ENCODE data around the gene HES1.

The HES1 gene

DNA sequence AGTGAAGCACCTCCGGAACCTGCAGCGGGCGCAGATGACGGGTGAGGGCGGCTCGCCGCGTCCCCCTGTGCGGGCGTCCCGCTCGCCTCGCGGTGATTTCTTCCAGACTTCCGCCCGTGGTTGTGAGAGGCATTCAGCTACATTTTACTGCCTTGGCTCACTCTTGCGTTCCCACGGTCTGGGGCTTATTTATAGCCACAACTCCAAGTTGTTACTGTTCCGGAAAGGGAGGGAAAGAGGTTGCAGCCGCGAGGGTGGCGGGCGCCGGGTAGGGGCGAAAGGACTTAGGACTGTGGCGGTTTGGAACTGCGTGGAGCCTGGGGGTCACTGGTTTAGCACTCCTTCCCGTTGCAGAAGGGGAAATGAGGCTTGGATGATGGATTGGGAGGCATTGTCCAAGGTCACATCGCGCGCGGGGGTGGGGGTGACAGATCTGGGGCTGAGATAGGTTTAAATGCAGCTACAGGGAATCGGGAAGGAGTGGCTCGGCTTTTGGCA is 1.1 kb downstream of the HES1 start:
- H3K27me3 ChIP-seq (ENCODE audit: low read depth), result no peaks in the 10 kb centered on the region
- no peaks in the 10 kb centered on the region for H3K9me3 ChIP-seq
- in situ Hi-C loops (cut with MboI; ENCODE audit: low sequenced_read_pairs), result loop anchor here (5.0 to 10.0 kb wide), 2 partner anchors 178 to 350 kb away; no protein-coding TSS in a partner anchor
- H3K36me3 ChIP-seq (replicated peaks), result no peaks in the 10 kb centered on the region
- peak; percentile 32 to 63 for DNase-seq (ENCODE audit: low spot score in 2 of 2)
- H3K4me3 ChIP-seq, result peak overlapping the region; percentile 50
- peaks cover 63% of the 10 kb centered on the region for H3K4me1 ChIP-seq

DNA sequence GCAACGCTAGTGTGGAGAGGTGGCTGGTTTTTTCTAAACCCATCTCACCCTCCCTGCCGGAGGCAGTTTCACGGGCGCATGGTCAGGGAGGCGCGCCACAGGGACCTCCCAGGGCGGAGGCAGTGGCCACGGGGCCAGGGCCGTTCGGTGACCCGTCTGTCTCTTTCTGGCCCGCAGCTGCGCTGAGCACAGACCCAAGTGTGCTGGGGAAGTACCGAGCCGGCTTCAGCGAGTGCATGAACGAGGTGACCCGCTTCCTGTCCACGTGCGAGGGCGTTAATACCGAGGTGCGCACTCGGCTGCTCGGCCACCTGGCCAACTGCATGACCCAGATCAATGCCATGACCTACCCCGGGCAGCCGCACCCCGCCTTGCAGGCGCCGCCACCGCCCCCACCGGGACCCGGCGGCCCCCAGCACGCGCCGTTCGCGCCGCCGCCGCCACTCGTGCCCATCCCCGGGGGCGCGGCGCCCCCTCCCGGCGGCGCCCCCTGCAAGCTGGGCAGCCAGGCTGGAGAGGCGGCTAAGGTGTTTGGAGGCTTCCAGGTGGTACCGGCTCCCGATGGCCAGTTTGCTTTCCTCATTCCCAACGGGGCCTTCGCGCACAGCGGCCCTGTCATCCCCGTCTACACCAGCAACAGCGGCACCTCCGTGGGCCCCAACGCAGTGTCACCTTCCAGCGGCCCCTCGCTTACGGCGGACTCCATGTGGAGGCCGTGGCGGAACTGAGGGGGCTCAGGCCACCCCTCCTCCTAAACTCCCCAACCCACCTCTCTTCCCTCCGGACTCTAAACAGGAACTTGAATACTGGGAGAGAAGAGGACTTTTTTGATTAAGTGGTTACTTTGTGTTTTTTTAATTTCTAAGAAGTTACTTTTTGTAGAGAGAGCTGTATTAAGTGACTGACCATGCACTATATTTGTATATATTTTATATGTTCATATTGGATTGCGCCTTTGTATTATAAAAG is 1.8 kb downstream of the HES1 start:
- no peaks in the 10 kb centered on the region for H3K27me3 ChIP-seq (ENCODE audit: low read depth)
- in situ Hi-C loops (cut with MboI; ENCODE audit: low sequenced_read_pairs), result loop anchor here (5.0 to 10.0 kb wide), 2 partner anchors 177 to 350 kb away; no protein-coding TSS in a partner anchor

DNA sequence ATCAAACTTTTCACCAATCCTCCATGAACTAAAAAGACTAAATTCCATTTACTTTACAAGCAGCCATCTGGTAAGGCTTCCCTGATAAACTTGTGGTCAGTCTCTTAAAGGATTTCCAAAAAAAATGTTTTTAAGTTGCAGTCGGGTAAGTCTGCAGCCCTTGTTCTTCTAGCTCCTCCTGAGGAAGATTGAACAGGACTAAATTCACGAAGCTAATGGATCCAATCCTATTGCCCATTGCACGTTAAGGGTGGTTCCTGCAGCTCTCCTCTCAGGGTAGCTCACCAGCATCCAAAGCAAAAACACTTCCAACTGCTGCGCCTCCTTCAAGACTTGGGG is 2.8 kb downstream of the HES1 start:
- in situ Hi-C loops (cut with MboI; ENCODE audit: low sequenced_read_pairs), result loop anchor here (5.0 to 10.0 kb wide), 2 partner anchors 176 to 351 kb away; no protein-coding TSS in a partner anchor
- H3K9me3 ChIP-seq, result no peaks in the 10 kb centered on the region
- peaks cover 52% of the 10 kb centered on the region for H3K4me1 ChIP-seq
- no peaks in the 10 kb centered on the region for H3K36me3 ChIP-seq (replicated peaks)
- H3K4me3 ChIP-seq, result no peak overlapping the region
- H3K27me3 ChIP-seq (ENCODE audit: low read depth), result no peaks in the 10 kb centered on the region
- DNase-seq (ENCODE audit: low spot score in 2 of 2), result no peak

More for the DNA sequence above, 1.8 kb downstream of the HES1 start:
- H3K9me3 ChIP-seq, result no peaks in the 10 kb centered on the region
- H3K4me3 ChIP-seq, result peak overlapping the region; percentile 50
- peak; percentile 39 to 68 for DNase-seq (ENCODE audit: low spot score in 2 of 2)
- H3K36me3 ChIP-seq (replicated peaks), result no peaks in the 10 kb centered on the region
- peaks cover 61% of the 10 kb centered on the region for H3K4me1 ChIP-seq

DNA sequence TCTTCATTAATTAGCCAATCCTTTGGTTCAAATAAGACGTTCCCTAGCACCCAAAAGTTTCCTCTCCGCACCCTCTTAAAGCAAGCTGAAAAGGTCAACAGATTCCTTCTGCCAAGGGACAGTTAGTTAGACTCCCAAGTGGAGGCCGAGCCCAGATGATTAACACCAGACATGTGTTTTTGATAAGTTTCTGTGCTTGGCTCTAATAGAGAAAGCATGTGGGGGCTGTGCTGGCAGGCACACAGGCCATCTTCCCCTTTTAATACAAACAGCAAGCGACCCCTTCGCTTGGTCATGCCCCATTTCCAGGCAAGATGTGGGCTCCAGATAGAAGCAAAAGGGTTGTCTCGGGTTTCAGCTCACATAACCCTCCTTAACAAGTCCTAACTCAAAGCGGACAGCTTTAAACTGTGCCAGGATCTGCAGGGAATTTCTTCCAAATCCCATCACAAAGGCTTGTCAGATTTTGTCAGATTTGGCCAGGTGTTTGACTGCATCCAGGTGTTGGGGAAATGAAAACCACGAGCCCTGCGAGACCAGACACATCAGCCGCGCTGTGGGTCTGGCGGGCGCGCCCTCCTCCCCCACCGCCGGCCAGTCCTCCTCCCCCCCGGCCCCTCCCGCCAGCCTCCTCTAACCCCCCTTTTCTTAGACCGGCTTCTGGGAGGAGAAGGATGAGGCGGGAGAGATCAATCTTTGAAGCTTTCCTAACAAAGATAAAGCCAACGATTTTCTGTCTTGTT is 3.3 kb downstream of the HES1 start:
- H3K4me3 ChIP-seq, result no peak overlapping the region
- H3K4me1 ChIP-seq, result peaks cover 51% of the 10 kb centered on the region
- no peaks in the 10 kb centered on the region for H3K27me3 ChIP-seq (ENCODE audit: low read depth)
- peak; percentile 8 to 36 for DNase-seq (ENCODE audit: low spot score in 2 of 2)
- in situ Hi-C loops (cut with MboI; ENCODE audit: low sequenced_read_pairs), result loop anchor here (5.0 to 10.0 kb wide), 2 partner anchors 176 to 352 kb away; no protein-coding TSS in a partner anchor
- no peaks in the 10 kb centered on the region for H3K9me3 ChIP-seq
- H3K36me3 ChIP-seq (replicated peaks), result no peaks in the 10 kb centered on the region

DNA sequence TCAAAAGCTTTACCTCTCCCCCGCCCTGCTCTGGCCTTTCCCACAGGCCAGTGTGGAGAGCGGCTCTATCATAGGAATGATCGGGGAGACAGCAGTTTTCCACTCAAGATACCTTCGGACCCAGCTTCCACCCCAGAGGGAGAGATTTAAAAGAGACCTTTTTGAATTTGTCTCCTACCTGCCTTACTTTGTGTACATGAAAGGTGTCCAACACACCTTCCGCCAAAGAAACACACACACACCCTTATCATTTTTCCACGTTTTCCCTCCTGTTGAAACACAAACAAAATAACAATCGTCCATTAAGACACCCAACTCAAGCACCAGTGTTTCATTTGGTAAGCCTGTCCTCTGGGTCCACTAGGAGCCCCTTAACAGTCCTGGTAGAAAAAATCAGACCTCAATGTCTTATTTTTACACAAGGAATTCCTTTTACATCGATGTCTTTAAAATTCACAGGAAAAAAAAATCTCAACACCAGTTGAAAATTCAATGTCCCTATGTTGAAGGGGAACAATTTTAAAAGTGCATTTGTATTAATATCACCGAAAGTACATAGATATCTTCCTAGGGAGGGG is 4.0 kb downstream of the HES1 start:
- H3K9me3 ChIP-seq, result no peaks in the 10 kb centered on the region
- DNase-seq (ENCODE audit: low spot score in 2 of 2), result no peak
- no peaks in the 10 kb centered on the region for H3K36me3 ChIP-seq (replicated peaks)
- no peaks in the 10 kb centered on the region for H3K27me3 ChIP-seq (ENCODE audit: low read depth)
- H3K4me1 ChIP-seq, result peaks cover 51% of the 10 kb centered on the region
- no peak overlapping the region for H3K4me3 ChIP-seq
- in situ Hi-C loops (cut with MboI; ENCODE audit: low sequenced_read_pairs), result loop anchor here (5.0 to 10.0 kb wide), 2 partner anchors 175 to 353 kb away; no protein-coding TSS in a partner anchor

DNA sequence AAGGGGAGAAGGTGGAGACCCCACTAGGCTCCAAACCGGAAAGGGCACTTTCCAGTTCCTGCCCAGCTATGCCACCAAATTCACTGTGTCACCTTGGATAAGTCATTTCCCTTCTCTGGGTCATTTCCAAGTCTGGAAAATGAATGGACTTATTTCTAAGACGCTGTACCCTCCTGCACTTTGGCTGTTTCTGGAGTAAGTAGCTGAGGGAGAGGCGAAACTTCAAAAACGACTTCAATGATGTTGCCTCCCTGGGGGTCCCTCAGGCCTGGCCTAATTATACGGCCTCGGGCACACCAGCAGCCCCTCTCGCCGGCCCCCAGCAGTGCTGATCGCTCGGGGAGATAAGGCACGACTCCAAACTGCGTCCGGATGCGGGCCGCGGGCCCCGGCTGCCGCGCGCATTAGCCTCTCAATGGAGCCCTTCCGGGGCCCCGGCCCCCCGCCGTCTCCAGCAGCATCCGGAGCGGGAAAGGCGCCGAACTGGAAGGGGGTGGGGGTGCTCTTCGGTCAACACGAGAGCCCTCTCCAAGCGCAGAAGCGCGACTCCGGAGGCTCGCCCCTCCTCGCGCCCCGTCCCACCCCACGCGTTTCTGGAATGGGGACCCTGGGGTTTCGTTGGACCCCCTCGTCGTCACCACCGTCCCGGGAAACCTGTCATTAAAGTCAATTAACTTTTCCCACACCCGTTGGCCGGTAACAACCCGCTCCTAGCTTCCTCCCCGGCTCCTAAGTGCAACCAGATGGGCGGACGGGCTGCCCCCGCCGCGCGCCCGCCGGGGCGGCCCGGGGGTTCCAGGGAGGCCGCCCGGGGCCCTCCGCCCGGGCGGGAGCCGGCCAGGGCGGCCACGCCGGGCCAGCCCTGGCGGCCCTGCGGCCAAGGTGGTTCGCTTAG is 4.8 kb downstream of the HES1 start:
- no peaks in the 10 kb centered on the region for H3K36me3 ChIP-seq (replicated peaks)
- peak; percentile 22 to 73 for DNase-seq (ENCODE audit: low spot score in 2 of 2)
- H3K4me1 ChIP-seq, result peaks cover 45% of the 10 kb centered on the region
- in situ Hi-C loops (cut with MboI; ENCODE audit: low sequenced_read_pairs), result no loop called here
- peak overlapping the region; percentile 25 for H3K4me3 ChIP-seq
- no peaks in the 10 kb centered on the region for H3K9me3 ChIP-seq
- H3K27me3 ChIP-seq (ENCODE audit: low read depth), result no peaks in the 10 kb centered on the region

DNA sequence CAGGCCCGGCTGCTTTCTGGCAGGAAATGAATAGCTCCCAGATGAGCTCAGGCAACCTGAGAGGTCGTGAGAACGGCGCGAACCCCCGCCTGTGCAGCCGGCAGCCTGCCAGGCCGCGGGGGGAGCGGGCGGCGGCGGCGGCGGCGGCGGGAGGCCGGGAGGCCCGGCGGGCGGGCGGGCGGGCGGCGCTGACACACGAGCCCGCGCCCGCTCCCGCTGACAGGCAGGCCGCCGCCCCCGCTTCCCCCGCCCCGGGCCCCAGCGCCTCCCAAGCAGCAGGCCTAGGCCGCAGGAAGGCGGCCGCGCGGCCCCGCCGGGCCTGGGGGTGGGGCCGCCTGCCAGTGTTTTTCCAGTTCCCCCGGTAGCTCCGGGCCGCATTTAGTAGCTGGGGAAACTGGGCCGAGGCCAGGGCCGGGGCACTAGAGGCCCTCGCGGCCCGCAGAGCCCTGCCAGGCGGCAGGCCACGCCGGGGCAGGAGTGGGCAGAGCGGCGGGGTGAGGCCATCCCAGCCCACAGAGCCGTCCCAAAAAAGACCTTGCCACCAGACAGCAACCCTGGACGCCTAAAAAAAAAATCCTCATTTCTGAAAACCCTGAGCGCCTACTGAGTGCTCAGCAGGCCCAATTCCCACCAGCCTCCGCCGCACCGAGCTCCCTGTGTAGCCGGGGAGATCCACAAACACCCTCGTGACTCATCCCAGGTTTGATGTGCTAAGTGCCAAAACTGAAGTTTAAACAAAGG is 5.6 kb downstream of the HES1 start:
- Histone ChIP-seq H3K4me3 (peak overlapping the region; percentile 18), H3K4me1 (peaks cover 45% of the 10 kb centered on the region), H3K36me3 (replicated peaks) (no peaks in the 10 kb centered on the region), H3K27me3 (ENCODE audit: low read depth) (no peaks in the 10 kb centered on the region), H3K9me3 (no peaks in the 10 kb centered on the region)
- DNase-seq (ENCODE audit: low spot score in 2 of 2), result peak; percentile 90 to 95
- in situ Hi-C loops (cut with MboI; ENCODE audit: low sequenced_read_pairs), result no loop called here

DNA sequence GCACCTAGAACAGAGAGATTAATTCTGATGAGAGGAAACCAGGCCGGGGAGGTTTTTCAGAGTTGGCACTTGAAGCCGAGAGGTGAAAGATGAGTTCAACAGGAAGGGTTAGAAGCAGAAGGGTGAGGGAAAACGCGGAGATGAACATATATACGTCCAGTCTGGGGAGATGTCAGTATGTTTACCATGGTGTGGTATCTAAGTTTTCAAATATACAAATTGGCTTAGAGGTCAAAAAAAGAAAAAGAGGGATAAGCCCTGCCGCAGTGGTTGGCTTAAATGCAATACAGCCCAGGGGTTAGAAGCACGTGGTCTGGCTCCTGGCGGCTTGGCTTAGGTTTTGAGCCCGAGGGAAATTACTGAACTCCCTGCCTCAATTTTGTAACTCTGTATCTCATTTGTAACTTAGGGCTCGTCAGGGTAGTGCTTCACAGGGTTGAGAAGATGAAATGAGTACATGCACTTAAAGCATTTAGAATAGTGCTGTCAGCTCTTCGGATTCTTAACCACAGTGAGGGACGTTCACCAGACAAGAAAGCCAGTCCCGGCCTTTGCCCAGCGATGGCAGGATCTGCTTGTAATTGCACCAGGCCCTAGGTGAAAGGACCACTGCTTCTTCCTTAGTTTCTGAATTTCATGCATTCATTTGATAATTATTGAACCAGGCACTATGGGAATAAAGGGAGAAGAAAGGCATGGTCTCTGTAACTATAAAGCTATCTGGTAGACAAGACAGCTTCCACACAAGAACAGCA is 6.4 kb downstream of the HES1 start:
- Histone ChIP-seq H3K36me3 (replicated peaks) (no peaks in the 10 kb centered on the region), H3K9me3 (no peaks in the 10 kb centered on the region), H3K27me3 (ENCODE audit: low read depth) (no peaks in the 10 kb centered on the region), H3K4me1 (peaks cover 42% of the 10 kb centered on the region), H3K4me3 (no peak overlapping the region)
- in situ Hi-C loops (cut with MboI; ENCODE audit: low sequenced_read_pairs), result no loop called here
- peak in 1 of 2 experiments; percentile 24 for DNase-seq (ENCODE audit: low spot score in 2 of 2)

DNA sequence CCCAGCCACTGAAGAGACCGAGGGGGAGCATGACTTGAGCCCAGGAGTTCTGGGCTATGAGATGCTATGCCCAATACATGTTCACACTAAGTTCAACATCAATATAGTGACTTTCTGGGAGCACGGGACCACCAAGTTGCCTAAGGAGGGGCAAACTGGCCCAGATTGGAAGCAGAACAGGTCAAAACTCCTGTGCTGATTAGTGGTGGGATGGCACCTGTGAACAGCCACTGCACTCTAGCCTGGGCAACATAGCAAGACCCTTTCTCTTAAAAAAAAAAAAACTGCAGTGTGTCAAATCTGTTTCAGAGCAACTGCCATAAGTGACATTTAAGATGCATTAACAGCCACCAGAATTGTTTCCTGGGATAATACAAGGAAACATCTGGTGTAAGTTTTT is 9.8 kb downstream of the HES1 start:
- Histone ChIP-seq H3K27me3 (ENCODE audit: low read depth) (no peaks in the 10 kb centered on the region), H3K36me3 (replicated peaks) (no peaks in the 10 kb centered on the region), H3K9me3 (no peaks in the 10 kb centered on the region), H3K4me3 (no peak overlapping the region), H3K4me1 (peaks cover 14% of the 10 kb centered on the region)
- in situ Hi-C loops (cut with MboI; ENCODE audit: low sequenced_read_pairs), result no loop called here
- no peak for DNase-seq (ENCODE audit: low spot score in 2 of 2)

DNA sequence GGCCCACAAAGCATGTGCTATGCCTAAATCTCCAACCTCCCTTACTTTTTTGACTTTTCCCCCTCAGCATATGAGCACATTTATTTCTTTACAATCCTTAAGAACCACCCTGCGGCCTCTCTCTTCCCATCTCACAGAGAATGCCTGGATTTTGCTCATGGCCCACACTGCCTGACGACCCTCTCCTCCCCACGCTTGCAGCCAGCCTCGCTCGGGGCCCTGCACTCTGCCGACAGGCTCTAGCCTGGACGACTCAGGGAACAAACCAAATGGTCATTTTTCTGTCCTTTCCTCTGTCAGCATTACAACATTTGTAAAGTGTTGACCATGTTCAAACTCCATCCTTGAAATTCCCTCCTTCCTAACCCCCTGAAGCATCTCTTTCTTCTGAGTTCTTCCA is 11.7 kb downstream of the HES1 start:
- in situ Hi-C loops (cut with MboI; ENCODE audit: low sequenced_read_pairs), result no loop called here

DNA sequence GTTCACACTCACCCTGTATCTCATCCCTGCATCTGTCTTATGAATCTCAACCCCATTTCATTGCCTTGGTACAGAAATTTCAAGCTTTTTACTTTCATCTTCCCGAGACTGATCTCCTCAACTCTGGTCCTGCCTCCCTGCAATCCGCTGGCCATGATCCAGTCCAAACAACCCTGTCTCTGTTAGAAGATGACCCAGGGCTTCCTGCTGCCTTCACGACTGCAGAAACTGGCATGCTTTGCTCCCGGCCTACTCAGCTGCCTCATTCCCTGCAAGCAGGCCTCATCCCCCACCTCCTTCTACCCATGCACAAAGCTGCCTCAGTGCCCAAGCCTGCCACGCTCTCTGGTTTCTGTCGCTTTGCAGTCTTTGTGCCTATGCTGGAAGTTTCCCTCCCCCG is 12.4 kb downstream of the HES1 start:
- no peak for DNase-seq (ENCODE audit: low spot score in 2 of 2)
- in situ Hi-C loops (cut with MboI; ENCODE audit: low sequenced_read_pairs), result no loop called here
- no peaks in the 10 kb centered on the region for H3K27me3 ChIP-seq (ENCODE audit: low read depth)
- H3K36me3 ChIP-seq (replicated peaks), result no peaks in the 10 kb centered on the region
- H3K4me1 ChIP-seq, result no peaks in the 10 kb centered on the region
- H3K4me3 ChIP-seq, result no peak overlapping the region
- no peaks in the 10 kb centered on the region for H3K9me3 ChIP-seq

More for the DNA sequence above, 11.7 kb downstream of the HES1 start:
- Histone ChIP-seq H3K27me3 (ENCODE audit: low read depth) (no peaks in the 10 kb centered on the region), H3K9me3 (no peaks in the 10 kb centered on the region), H3K4me3 (no peak overlapping the region), H3K36me3 (replicated peaks) (no peaks in the 10 kb centered on the region), H3K4me1 (no peaks in the 10 kb centered on the region; the same call in 1 of the 2 replicates)
- no peak for DNase-seq (ENCODE audit: low spot score in 2 of 2)
